IPS DF 6.9 (cell line): ENCODE results near the gene JUNB.

Experiments used
- DNase-seq: peaks from one replicate; pipeline ENCODE4 v3.0.0-alpha.2; 2013; ENCODE audit warnings: low read depth, low spot score
- H3K27ac ChIP-seq: one replicate; pipeline ENCODE4 v1.5.1; 2013; ENCODE audit warnings: low read length, control low read depth
- H3K27me3 ChIP-seq: 2 replicates; pipeline ENCODE4 v1.6.1; 2013; ENCODE audit warnings: mild to moderate bottlenecking, low read length; ENCODE audit not compliant: control insufficient read depth, insufficient read depth
- H3K36me3 ChIP-seq: 2 replicates; pipeline ENCODE4 v1.6.1; 2013; ENCODE audit warnings: low read length; ENCODE audit not compliant: control insufficient read depth, insufficient read depth
- H3K4me1 ChIP-seq: 2 replicates; pipeline ENCODE4 v1.6.1; 2013; ENCODE audit warnings: low read length; ENCODE audit not compliant: control insufficient read depth, insufficient read depth
- H3K4me3 ChIP-seq: 2 replicates; pipeline ENCODE4 v1.5.1; 2013; ENCODE audit warnings: mild to moderate bottlenecking, low read length
- H3K9me3 ChIP-seq: 2 replicates; pipeline ENCODE4 v1.6.1; 2013; ENCODE audit warnings: low read length, inconsistent platforms; ENCODE audit not compliant: control insufficient read depth, insufficient read depth
- WGBS: extraction: QIAGEN DNeasy Blood & Tissue Kit; methylation state at CpG from one replicate; pipeline ENCODE4 v1.1.7; 2013; ENCODE audit warnings: mixed read lengths, missing lambda C conversion rate; ENCODE audit not compliant: insufficient read length, insufficient coverage; 5-methylcytosine and 5-hydroxymethylcytosine counted together

Gene JUNB

GRCh38 chr19:12791345-12792050, at the start of gene JUNB:
Gene JUNB, plus strand, starts transcription at chr19:12791486. Its CDS starts 286 bp downstream, at chr19:12791772.
- Histone ChIP-seq H3K27ac (no peak within 1 kb of the TSS), H3K4me1 (peaks cover 13% of the 10 kb centered on the region), H3K27me3 (no peaks in the 10 kb centered on the region), H3K4me3 (peak within 1 kb of the TSS; percentile 59), H3K9me3 (no peaks in the 10 kb centered on the region), H3K36me3 (no peaks in the 10 kb centered on the region)
- DNase-seq: no peak
- no CpG with 5 or more reads among the region's 73 CpGs for WGBS

- WGBS: no CpG with 5 or more reads among the region's 22 CpGs
- H3K4me3 ChIP-seq: no peak overlapping the region
- H3K4me1 ChIP-seq: no peaks in the 10 kb centered on the region
- H3K36me3 ChIP-seq: peaks cover 14% of the 10 kb centered on the region; the same call in 1 of the 2 replicates
- no peak for DNase-seq
- no peaks in the 10 kb centered on the region for H3K9me3 ChIP-seq
- no peak overlapping the region for H3K27ac ChIP-seq
- no peaks in the 10 kb centered on the region for H3K27me3 ChIP-seq
Observed at GRCh38 chr19:12745166-12745897, 46.0 kb upstream of the JUNB start.

GRCh38 chr19:12748489-12748888, 42.8 kb upstream of the JUNB start:
- 0 out of 2 replicates have a peak, but pooled peaks cover 1% of the 10 kb centered on the region for H3K4me1 ChIP-seq
- no peak overlapping the region for H3K4me3 ChIP-seq
- peaks cover 14% of the 10 kb centered on the region; the same call in 1 of the 2 replicates for H3K36me3 ChIP-seq
- WGBS: no CpG with 5 or more reads among the region's 6 CpGs
- no peaks in the 10 kb centered on the region for H3K27me3 ChIP-seq
- no peaks in the 10 kb centered on the region for H3K9me3 ChIP-seq
- H3K27ac ChIP-seq: no peak overlapping the region
- no peak for DNase-seq

GRCh38 chr19:12749938-12750521, 41.3 kb upstream of the JUNB start:
- Histone ChIP-seq H3K4me1 (0 out of 2 replicates have a peak, but pooled peaks cover 1% of the 10 kb centered on the region), H3K27me3 (no peaks in the 10 kb centered on the region), H3K4me3 (no peak overlapping the region), H3K9me3 (no peaks in the 10 kb centered on the region), H3K27ac (no peak overlapping the region), H3K36me3 (peaks cover 13% of the 10 kb centered on the region; the same call in 1 of the 2 replicates)
- DNase-seq: no peak
- WGBS: no CpG with 5 or more reads among the region's 24 CpGs

- H3K4me1 ChIP-seq: 0 out of 2 replicates have a peak, but pooled peaks cover 1% of the 10 kb centered on the region
- no peak overlapping the region for H3K4me3 ChIP-seq
- no peaks in the 10 kb centered on the region for H3K9me3 ChIP-seq
- H3K27ac ChIP-seq: no peak overlapping the region
- WGBS: no CpG with 5 or more reads among the region's 9 CpGs
- H3K27me3 ChIP-seq: no peaks in the 10 kb centered on the region
- DNase-seq: no peak
- peaks cover 8% of the 10 kb centered on the region; the same call in 1 of the 2 replicates for H3K36me3 ChIP-seq
Observed at GRCh38 chr19:12750851-12751250, 40.4 kb upstream of the JUNB start.

- no peak within 1 kb of the TSS for H3K27ac ChIP-seq
- H3K4me1 ChIP-seq: 0 out of 2 replicates have a peak, but pooled peaks cover 1% of the 10 kb centered on the region
- WGBS: no CpG with 5 or more reads among the region's 14 CpGs
- no peaks in the 10 kb centered on the region for H3K9me3 ChIP-seq
- DNase-seq: no peak
- peak within 1 kb of the TSS; percentile 40; the same call in 1 of the 2 replicates for H3K4me3 ChIP-seq
- no peaks in the 10 kb centered on the region for H3K27me3 ChIP-seq
- H3K36me3 ChIP-seq: peaks cover 6% of the 10 kb centered on the region; the same call in 1 of the 2 replicates
Observed at GRCh38 chr19:12751635-12752034, 39.7 kb upstream of the JUNB start, which contains the start of gene BEST2. Gene BEST2, plus strand, starts transcription at chr19:12751791. Its CDS starts 802 bp downstream, at chr19:12752593.

GRCh38 chr19:12752056-12752781, 39.1 kb upstream of the JUNB start:
- H3K4me3 ChIP-seq: peak overlapping the region; percentile 40; the same call in 1 of the 2 replicates
- no CpG with 5 or more reads among the region's 23 CpGs for WGBS

GRCh38 chr19:12754465-12755196, 36.7 kb upstream of the JUNB start:
- Histone ChIP-seq H3K27ac (no peak overlapping the region), H3K36me3 (no peaks in the 10 kb centered on the region), H3K4me1 (peaks cover 4% of the 10 kb centered on the region; the same call in 1 of the 2 replicates), H3K4me3 (no peak overlapping the region), H3K27me3 (no peaks in the 10 kb centered on the region), H3K9me3 (no peaks in the 10 kb centered on the region)
- DNase-seq: no peak
- no CpG with 5 or more reads among the region's 50 CpGs for WGBS

More at GRCh38 chr19:12752056-12752781, 39.1 kb upstream of the JUNB start:
- no peak overlapping the region for H3K27ac ChIP-seq
- 0 out of 2 replicates have a peak, but pooled peaks cover 1% of the 10 kb centered on the region for H3K4me1 ChIP-seq
- H3K27me3 ChIP-seq: no peaks in the 10 kb centered on the region
- no peak for DNase-seq
- H3K36me3 ChIP-seq: peaks cover 3% of the 10 kb centered on the region; the same call in 1 of the 2 replicates
- no peaks in the 10 kb centered on the region for H3K9me3 ChIP-seq

GRCh38 chr19:12756150-12756883, 35.0 kb upstream of the JUNB start:
- Histone ChIP-seq H3K27me3 (no peaks in the 10 kb centered on the region), H3K4me1 (peaks cover 4% of the 10 kb centered on the region; the same call in 1 of the 2 replicates), H3K27ac (no peak overlapping the region), H3K4me3 (no peak overlapping the region), H3K36me3 (no peaks in the 10 kb centered on the region), H3K9me3 (no peaks in the 10 kb centered on the region)
- DNase-seq: no peak
- no CpG with 5 or more reads among the region's 19 CpGs for WGBS
